GM12878 (cell line): ENCODE measurements around the gene CLK1. TPM values are rescaled to one million over a fixed set of nuclear protein-coding genes. Genes with fewer than 3 reads are reported as not detected.

ENCODE experiments used
- CREM ChIP-seq: IDR thresholded peaks from 2 replicates; pipeline ENCODE4 v1.6.1; 2014; ENCODE audit warnings: antibody characterized with exemption, low read depth
- EED ChIP-seq: sonication (generic); IDR thresholded peaks from 2 replicates; pipeline ENCODE4 v1.6.1; 2016; ENCODE audit warnings: antibody characterized with exemption, low read depth
- EGR1 ChIP-seq, 2 experiments: IDR thresholded peaks; 1 replicate in 1 of 2; 2 replicates in 1 of 2; pipeline ENCODE4 v1.6.1; 2011 to 2012; ENCODE audit warnings: low read depth in 2 of 2, low read length in 2 of 2, borderline replicate concordance in 1 of 2, mild to moderate bottlenecking in 1 of 2, moderate library complexity in 1 of 2
- EP300 ChIP-seq, 2 experiments: fragments of 150-350 bp in 1 of 2; IDR thresholded peaks; 2 replicates each; pipeline ENCODE4 v1.6.1; 2011 to 2012; ENCODE audit warnings: low read depth in 2 of 2, low read length in 2 of 2, borderline replicate concordance in 1 of 2, improper control_type of control experiment in 1 of 2, inconsistent platforms in 1 of 2; ENCODE audit not compliant: control insufficient read depth in 1 of 2
- FOXK2 ChIP-seq: fragments of 450-650 bp; IDR thresholded peaks from 2 replicates; pipeline ENCODE4 v1.6.1; 2017; ENCODE audit warnings: mild to moderate bottlenecking, moderate library complexity
- GABPA ChIP-seq: IDR thresholded peaks from 2 replicates; pipeline ENCODE4 v1.6.1; 2014; ENCODE audit warnings: antibody characterized with exemption, low read depth, mild to moderate bottlenecking, inconsistent platforms
- GATAD2B ChIP-seq: fragments of 450-650 bp; conservative IDR thresholded peaks from 2 replicates; pipeline ENCODE4 v1.6.1; 2017; ENCODE audit warnings: low read depth, mild to moderate bottlenecking, moderate library complexity
- IKZF1 ChIP-seq: fragments of 450-650 bp; conservative IDR thresholded peaks from 2 replicates; pipeline ENCODE4 v1.6.1; 2017; ENCODE audit warnings: antibody characterized with exemption, mild to moderate bottlenecking
- KLF5 ChIP-seq: fragments of 450-650 bp; IDR thresholded peaks from 2 replicates; pipeline ENCODE4 v1.6.1; 2014; ENCODE audit warnings: mild to moderate bottlenecking; ENCODE audit not compliant: partially characterized antibody
- LARP7 ChIP-seq: fragments of 450-650 bp; IDR thresholded peaks from 2 replicates; pipeline ENCODE4 v1.6.1; 2017; ENCODE audit warnings: mild to moderate bottlenecking
- NR2F1 ChIP-seq: fragments of 450-650 bp; conservative IDR thresholded peaks from 2 replicates; pipeline ENCODE4 v1.6.1; 2017; ENCODE audit warnings: mild to moderate bottlenecking
- PML ChIP-seq: IDR thresholded peaks from 2 replicates; pipeline ENCODE4 v1.6.1; 2012; ENCODE audit warnings: low read length, inconsistent platforms
- RCOR1 ChIP-seq: conservative IDR thresholded peaks from 2 replicates; pipeline ENCODE4 v1.6.1; 2012; ENCODE audit warnings: low read depth, low read length, improper control_type of control experiment
- TAF1 ChIP-seq: IDR thresholded peaks from 2 replicates; pipeline ENCODE4 v1.6.1; 2011; ENCODE audit warnings: mild to moderate bottlenecking, low read depth, low read length, borderline replicate concordance
- ZNF217 ChIP-seq: fragments of 450-650 bp; IDR thresholded peaks from 2 replicates; pipeline ENCODE4 v1.6.1; 2017; ENCODE audit warnings: antibody characterized with exemption, mild to moderate bottlenecking
- ZSCAN29 ChIP-seq: fragments of 450-650 bp; IDR thresholded peaks from 2 replicates; pipeline ENCODE4 v1.6.1; 2017; ENCODE audit warnings: mild to moderate bottlenecking, moderate library complexity
- polyA plus RNA-seq, 11 experiments: library from polyadenylated mRNA; depleted of rRNA in 4 of 11; unstranded in 6 of 11; stranded (reverse) in 5 of 11; fragments of >200 nt; fragmentation: Nextera tagmentation in 4 of 11; fragmentation: Illumina TruSeq in 1 of 11; extraction: Ambion mirVana in 4 of 11; extraction: Trizol in 1 of 11; gene quantifications; 1 replicate in 1 of 11; 2 replicates in 10 of 11; pipeline versions ENCODE4 v1.2.1 to v1.2.3, GENCODE V29; 2011 to 2016; ENCODE audit warnings: inconsistent platforms in 2 of 11, missing spikeins in 2 of 11, low read depth in 1 of 11
- total RNA-seq, 4 experiments: library from RNA; depleted of rRNA in 3 of 4; stranded (reverse); fragments of >200 nt in 3 of 4; fragmentation: Illumina TruSeq in 1 of 4; extraction: Trizol in 1 of 4; gene quantifications; 2 replicates each; pipeline versions ENCODE4 v1.2.1 to v1.2.3, GENCODE V29; 2013 to 2021
- TF ChIP-seq, protein P1 (sequence below): fragments of 450-650 bp; conservative IDR thresholded peaks from 2 replicates; pipeline ENCODE4 v1.6.1; 2017; ENCODE audit warnings: mild to moderate bottlenecking, moderate library complexity
- TF ChIP-seq, protein P2 (sequence below): fragments of 450-650 bp; IDR thresholded peaks from 2 replicates; pipeline ENCODE4 v1.6.1; 2016; ENCODE audit warnings: mild to moderate bottlenecking
- TF ChIP-seq, protein P3 (sequence below), 3 experiments: IDR thresholded peaks in 2 of 3; conservative IDR thresholded peaks in 1 of 3; 2 replicates each; pipeline ENCODE4 v1.5.1; 2011; ENCODE audit warnings: low read depth in 3 of 3, low read length in 3 of 3, mild to moderate bottlenecking in 3 of 3, control low read depth in 2 of 3, moderate library complexity in 2 of 3, inconsistent platforms in 1 of 3, mixed read lengths in 1 of 3; ENCODE audit not compliant: control insufficient read depth in 2 of 3, insufficient read depth in 1 of 3; ENCODE audit errors: extremely low read depth in 1 of 3
- TF ChIP-seq, protein P4 (sequence below): IDR thresholded peaks from 2 replicates; pipeline ENCODE4 v1.6.1; 2012; ENCODE audit warnings: low read depth, low read length, improper control_type of control experiment
- TF ChIP-seq, protein P5 (sequence below): fragments of 450-650 bp; IDR thresholded peaks from 2 replicates; pipeline ENCODE4 v1.6.1; 2017; ENCODE audit warnings: borderline replicate concordance

Gene CLK1
- total and polyA plus RNA-seq, 10 of the 15 experiments (the other 5 are each of a cell fraction or from before 2014, with no cell fraction given), result 61.2 to 221 (median 80.1) TPM

DNA sequence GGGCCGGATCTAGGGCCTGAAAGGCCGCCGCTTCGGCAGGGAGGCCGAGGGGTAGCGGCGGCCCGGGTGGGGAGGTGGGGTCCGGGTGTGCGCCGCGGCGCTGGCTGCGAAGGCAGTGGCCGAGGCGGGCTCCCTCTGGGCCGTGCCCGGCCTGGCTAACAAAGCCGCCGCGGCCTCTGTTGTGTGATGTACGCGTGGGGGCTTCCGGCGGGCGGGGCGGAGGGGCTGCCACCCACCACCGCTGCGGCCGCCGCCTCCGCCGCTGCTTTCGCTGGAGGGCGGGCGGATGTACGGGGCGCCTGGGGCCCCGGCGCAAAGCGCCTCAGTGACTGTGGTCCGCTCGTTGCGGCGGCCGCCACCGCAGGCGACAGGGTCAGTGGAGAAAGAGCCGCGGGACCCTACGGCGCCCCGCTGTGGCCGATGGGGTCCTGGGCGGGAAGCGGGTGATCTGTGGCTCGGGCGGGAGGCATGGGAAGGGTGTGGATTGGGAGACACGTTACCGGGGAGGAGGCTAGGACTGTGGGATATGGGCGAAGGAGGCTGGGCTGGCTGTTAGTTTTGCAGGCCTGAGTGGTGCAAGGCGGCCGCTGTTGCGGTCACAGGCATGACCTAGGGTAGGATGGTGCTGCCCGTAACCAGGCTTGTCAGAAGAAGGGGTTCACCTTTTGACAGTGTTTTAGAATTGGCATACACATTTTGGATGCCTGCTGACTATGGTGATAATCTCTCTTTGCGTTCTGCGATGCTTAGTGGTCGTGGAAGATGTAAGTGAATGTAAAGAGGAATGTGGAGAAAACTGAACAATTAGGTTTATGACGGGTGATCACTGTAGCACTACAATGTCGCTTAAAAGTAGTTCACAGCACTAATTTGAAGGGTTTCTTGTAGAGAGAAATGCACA, 52.1 kb downstream of the CLK1 start (continued):
- peak; percentile 79 for TF ChIP-seq IKZF1
- peak; percentile 76 for TF ChIP-seq NR2F1
- TF ChIP-seq RCOR1, result no peak
- TF ChIP-seq, protein P1, sequence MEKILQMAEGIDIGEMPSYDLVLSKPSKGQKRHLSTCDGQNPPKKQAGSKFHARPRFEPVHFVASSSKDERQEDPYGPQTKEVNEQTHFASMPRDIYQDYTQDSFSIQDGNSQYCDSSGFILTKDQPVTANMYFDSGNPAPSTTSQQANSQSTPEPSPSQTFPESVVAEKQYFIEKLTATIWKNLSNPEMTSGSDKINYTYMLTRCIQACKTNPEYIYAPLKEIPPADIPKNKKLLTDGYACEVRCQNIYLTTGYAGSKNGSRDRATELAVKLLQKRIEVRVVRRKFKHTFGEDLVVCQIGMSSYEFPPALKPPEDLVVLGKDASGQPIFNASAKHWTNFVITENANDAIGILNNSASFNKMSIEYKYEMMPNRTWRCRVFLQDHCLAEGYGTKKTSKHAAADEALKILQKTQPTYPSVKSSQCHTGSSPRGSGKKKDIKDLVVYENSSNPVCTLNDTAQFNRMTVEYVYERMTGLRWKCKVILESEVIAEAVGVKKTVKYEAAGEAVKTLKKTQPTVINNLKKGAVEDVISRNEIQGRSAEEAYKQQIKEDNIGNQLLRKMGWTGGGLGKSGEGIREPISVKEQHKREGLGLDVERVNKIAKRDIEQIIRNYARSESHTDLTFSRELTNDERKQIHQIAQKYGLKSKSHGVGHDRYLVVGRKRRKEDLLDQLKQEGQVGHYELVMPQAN, result peak; percentile 80; the same call in 1 of the 2 replicates
- peak; percentile 50; the same call in 1 of the 2 replicates for TF ChIP-seq TAF1
- TF ChIP-seq ZSCAN29, result peak; percentile 62; the same call in 1 of the 2 replicates
- no peak for TF ChIP-seq KLF5
- 0 out of 2 replicates have a peak, but pooled peaks have one; percentile 31 for TF ChIP-seq ZNF217
- peak; percentile 92 for TF ChIP-seq LARP7
- no peak; the same call in 1 of the 2 replicates for TF ChIP-seq PML
- 0 out of 2 replicates have a peak, but pooled peaks have one; percentile 48 for TF ChIP-seq EED
- TF ChIP-seq GATAD2B, result peak; percentile 39; the same call in 1 of the 2 replicates
- no peak for TF ChIP-seq FOXK2
- TF ChIP-seq CREM, result 0 out of 2 replicates have a peak, but pooled peaks have one; percentile 26
- TF ChIP-seq, protein P2, sequence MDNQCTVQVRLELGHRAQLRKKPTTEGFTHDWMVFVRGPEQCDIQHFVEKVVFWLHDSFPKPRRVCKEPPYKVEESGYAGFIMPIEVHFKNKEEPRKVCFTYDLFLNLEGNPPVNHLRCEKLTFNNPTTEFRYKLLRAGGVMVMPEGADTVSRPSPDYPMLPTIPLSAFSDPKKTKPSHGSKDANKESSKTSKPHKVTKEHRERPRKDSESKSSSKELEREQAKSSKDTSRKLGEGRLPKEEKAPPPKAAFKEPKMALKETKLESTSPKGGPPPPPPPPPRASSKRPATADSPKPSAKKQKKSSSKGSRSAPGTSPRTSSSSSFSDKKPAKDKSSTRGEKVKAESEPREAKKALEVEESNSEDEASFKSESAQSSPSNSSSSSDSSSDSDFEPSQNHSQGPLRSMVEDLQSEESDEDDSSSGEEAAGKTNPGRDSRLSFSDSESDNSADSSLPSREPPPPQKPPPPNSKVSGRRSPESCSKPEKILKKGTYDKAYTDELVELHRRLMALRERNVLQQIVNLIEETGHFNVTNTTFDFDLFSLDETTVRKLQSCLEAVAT, result peak; percentile 90
- no peak for TF ChIP-seq GABPA
- TF ChIP-seq EP300 (IDR thresholded peaks at IDR 0.05; ENCODE audit: borderline replicate concordance in 1 of 2, control insufficient read depth in 1 of 2, low read depth in 2 of 2, low read length in 2 of 2), result peak in 1 of 2 experiments; percentile 34; a peak in 1 of 4 replicates
- TF ChIP-seq, protein P3, sequence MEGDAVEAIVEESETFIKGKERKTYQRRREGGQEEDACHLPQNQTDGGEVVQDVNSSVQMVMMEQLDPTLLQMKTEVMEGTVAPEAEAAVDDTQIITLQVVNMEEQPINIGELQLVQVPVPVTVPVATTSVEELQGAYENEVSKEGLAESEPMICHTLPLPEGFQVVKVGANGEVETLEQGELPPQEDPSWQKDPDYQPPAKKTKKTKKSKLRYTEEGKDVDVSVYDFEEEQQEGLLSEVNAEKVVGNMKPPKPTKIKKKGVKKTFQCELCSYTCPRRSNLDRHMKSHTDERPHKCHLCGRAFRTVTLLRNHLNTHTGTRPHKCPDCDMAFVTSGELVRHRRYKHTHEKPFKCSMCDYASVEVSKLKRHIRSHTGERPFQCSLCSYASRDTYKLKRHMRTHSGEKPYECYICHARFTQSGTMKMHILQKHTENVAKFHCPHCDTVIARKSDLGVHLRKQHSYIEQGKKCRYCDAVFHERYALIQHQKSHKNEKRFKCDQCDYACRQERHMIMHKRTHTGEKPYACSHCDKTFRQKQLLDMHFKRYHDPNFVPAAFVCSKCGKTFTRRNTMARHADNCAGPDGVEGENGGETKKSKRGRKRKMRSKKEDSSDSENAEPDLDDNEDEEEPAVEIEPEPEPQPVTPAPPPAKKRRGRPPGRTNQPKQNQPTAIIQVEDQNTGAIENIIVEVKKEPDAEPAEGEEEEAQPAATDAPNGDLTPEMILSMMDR (IDR thresholded peaks at IDR 0.05 in 2 of 3, conservative IDR thresholded peaks at IDR 0.05 in 1 of 3; ENCODE audit: control insufficient read depth in 2 of 3, extremely low read depth in 1 of 3, insufficient read depth in 1 of 3, low read depth in 3 of 3, low read length in 3 of 3), result peak; percentile 53 to 60 (median 55); a peak in 5 of 6 replicates
- TF ChIP-seq EGR1 (IDR thresholded peaks at IDR 0.05; ENCODE audit: borderline replicate concordance in 1 of 2, low read depth in 2 of 2, low read length in 2 of 2), result peak in 1 of 2 experiments; percentile 90; a peak in 2 of 3 replicates
- TF ChIP-seq, protein P4, sequence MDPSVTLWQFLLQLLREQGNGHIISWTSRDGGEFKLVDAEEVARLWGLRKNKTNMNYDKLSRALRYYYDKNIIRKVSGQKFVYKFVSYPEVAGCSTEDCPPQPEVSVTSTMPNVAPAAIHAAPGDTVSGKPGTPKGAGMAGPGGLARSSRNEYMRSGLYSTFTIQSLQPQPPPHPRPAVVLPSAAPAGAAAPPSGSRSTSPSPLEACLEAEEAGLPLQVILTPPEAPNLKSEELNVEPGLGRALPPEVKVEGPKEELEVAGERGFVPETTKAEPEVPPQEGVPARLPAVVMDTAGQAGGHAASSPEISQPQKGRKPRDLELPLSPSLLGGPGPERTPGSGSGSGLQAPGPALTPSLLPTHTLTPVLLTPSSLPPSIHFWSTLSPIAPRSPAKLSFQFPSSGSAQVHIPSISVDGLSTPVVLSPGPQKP, result peak; percentile 52; the same call in 1 of the 2 replicates
- TF ChIP-seq, protein P5, sequence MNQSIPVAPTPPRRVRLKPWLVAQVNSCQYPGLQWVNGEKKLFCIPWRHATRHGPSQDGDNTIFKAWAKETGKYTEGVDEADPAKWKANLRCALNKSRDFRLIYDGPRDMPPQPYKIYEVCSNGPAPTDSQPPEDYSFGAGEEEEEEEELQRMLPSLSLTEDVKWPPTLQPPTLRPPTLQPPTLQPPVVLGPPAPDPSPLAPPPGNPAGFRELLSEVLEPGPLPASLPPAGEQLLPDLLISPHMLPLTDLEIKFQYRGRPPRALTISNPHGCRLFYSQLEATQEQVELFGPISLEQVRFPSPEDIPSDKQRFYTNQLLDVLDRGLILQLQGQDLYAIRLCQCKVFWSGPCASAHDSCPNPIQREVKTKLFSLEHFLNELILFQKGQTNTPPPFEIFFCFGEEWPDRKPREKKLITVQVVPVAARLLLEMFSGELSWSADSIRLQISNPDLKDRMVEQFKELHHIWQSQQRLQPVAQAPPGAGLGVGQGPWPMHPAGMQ, result peak; percentile 31; the same call in 1 of the 2 replicates
